Measurements from ENCODE around the gene AUH.

AUH gene

DNA sequence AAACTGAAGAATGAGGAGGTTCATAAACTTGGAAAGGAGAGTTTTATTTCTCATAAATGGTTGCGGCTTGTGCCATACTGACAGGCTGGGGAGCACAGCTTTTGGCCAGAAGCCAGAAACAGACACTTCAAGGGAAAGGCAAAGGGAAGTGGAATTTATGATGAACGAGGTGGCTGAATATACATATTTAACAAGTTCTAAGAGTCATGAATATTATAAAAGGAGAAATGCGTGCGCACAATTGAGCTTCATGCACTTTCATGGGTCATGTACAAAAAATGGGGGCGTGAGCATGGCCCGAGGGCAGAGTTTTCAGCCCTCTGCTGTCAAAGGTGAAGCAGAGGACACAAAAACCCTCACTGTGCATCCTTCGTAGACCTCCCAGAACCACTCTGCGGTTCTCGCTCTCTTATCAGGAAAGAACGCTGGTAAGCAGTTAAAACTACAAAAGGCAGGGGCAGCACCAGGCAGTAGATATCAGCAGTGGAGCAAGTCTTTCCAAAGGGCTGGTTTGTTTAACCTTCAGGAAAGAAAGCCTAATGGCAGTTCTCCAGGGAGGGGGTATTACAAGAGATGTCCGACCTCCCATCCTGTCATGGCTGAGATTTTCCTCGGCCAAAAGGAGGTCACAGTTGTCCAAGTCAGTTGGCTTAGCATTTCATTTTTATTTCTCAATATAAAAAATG is 29.0 kb downstream of the AUH start:
- Histone ChIP-seq H3K4me2 (ENCODE audit: low read length) (no peak overlapping the region), H3K4me3 (ENCODE audit: low read length) (no peak overlapping the region), H3K9me3 (ENCODE audit: insufficient read depth, low read length) (no peaks in the 10 kb centered on the region), H3K9ac (ENCODE audit: low read length) (no peak overlapping the region), H3K79me2 (ENCODE audit: low read length) (no peaks in the 10 kb centered on the region), H4K20me1 (ENCODE audit: insufficient read depth, low read length) (no peaks in the 10 kb centered on the region), H3K27me3 (ENCODE audit: low read depth, low read length) (no peaks in the 10 kb centered on the region), H2AFZ (ENCODE audit: low read depth, low read length) (no peak overlapping the region), H3K4me1 (ENCODE audit: low read length) (no peaks in the 10 kb centered on the region), H3K27ac (ENCODE audit: low read length) (no peak overlapping the region), H3K36me3 (replicated peaks; ENCODE audit: low read depth, low read length) (no peaks in the 10 kb centered on the region)
- no peak for TF ChIP-seq EZH2phosphoT487 (IDR thresholded peaks at IDR 0.05; ENCODE audit: low read depth)
- TF ChIP-seq, protein P1, sequence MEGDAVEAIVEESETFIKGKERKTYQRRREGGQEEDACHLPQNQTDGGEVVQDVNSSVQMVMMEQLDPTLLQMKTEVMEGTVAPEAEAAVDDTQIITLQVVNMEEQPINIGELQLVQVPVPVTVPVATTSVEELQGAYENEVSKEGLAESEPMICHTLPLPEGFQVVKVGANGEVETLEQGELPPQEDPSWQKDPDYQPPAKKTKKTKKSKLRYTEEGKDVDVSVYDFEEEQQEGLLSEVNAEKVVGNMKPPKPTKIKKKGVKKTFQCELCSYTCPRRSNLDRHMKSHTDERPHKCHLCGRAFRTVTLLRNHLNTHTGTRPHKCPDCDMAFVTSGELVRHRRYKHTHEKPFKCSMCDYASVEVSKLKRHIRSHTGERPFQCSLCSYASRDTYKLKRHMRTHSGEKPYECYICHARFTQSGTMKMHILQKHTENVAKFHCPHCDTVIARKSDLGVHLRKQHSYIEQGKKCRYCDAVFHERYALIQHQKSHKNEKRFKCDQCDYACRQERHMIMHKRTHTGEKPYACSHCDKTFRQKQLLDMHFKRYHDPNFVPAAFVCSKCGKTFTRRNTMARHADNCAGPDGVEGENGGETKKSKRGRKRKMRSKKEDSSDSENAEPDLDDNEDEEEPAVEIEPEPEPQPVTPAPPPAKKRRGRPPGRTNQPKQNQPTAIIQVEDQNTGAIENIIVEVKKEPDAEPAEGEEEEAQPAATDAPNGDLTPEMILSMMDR (IDR thresholded peaks at IDR 0.05; ENCODE audit: low read depth, low read length), result no peak

- Histone ChIP-seq H3K4me2 (ENCODE audit: low read length) (no peak overlapping the region), H2AFZ (ENCODE audit: low read depth, low read length) (no peak overlapping the region), H4K20me1 (ENCODE audit: insufficient read depth, low read length) (no peaks in the 10 kb centered on the region), H3K27ac (ENCODE audit: low read length) (no peak overlapping the region), H3K79me2 (ENCODE audit: low read length) (no peaks in the 10 kb centered on the region), H3K9ac (ENCODE audit: low read length) (no peak overlapping the region), H3K4me1 (ENCODE audit: low read length) (no peaks in the 10 kb centered on the region), H3K36me3 (replicated peaks; ENCODE audit: low read depth, low read length) (no peaks in the 10 kb centered on the region), H3K4me3 (ENCODE audit: low read length) (no peak overlapping the region), H3K9me3 (ENCODE audit: insufficient read depth, low read length) (no peaks in the 10 kb centered on the region), H3K27me3 (ENCODE audit: low read depth, low read length) (no peaks in the 10 kb centered on the region)
- no peak for TF ChIP-seq EZH2phosphoT487 (IDR thresholded peaks at IDR 0.05; ENCODE audit: low read depth)
- TF ChIP-seq, protein P1 (IDR thresholded peaks at IDR 0.05; ENCODE audit: low read depth, low read length), result no peak
These were observed 29.9 kb downstream of the AUH start for GRCh38 chr9:91331849-91332248.

GRCh38 chr9:91328186-91328585 is 33.5 kb downstream of the AUH start:
- Histone ChIP-seq H3K27ac (ENCODE audit: low read length) (no peak overlapping the region), H3K36me3 (replicated peaks; ENCODE audit: low read depth, low read length) (no peaks in the 10 kb centered on the region), H4K20me1 (ENCODE audit: insufficient read depth, low read length) (no peaks in the 10 kb centered on the region), H3K79me2 (ENCODE audit: low read length) (no peaks in the 10 kb centered on the region), H3K4me2 (ENCODE audit: low read length) (no peak overlapping the region), H2AFZ (ENCODE audit: low read depth, low read length) (no peak overlapping the region), H3K9me3 (ENCODE audit: insufficient read depth, low read length) (no peaks in the 10 kb centered on the region), H3K9ac (ENCODE audit: low read length) (no peak overlapping the region), H3K4me3 (ENCODE audit: low read length) (no peak overlapping the region), H3K4me1 (ENCODE audit: low read length) (no peaks in the 10 kb centered on the region), H3K27me3 (ENCODE audit: low read depth, low read length) (no peaks in the 10 kb centered on the region)
- TF ChIP-seq, protein P1 (IDR thresholded peaks at IDR 0.05; ENCODE audit: low read depth, low read length), result no peak
- TF ChIP-seq EZH2phosphoT487 (IDR thresholded peaks at IDR 0.05; ENCODE audit: low read depth), result no peak

- no peaks in the 10 kb centered on the region for H4K20me1 ChIP-seq (ENCODE audit: insufficient read depth, low read length)
- TF ChIP-seq, protein P1 (IDR thresholded peaks at IDR 0.05; ENCODE audit: low read depth, low read length), result no peak
- no peak for TF ChIP-seq EZH2phosphoT487 (IDR thresholded peaks at IDR 0.05; ENCODE audit: low read depth)
These were observed 40.0 kb downstream of the AUH start for GRCh38 chr9:91321691-91322090.

More at GRCh38 chr9:91321691-91322090, 40.0 kb downstream of the AUH start:
- Histone ChIP-seq H3K36me3 (replicated peaks; ENCODE audit: low read depth, low read length) (no peaks in the 10 kb centered on the region), H3K4me2 (ENCODE audit: low read length) (no peak overlapping the region), H3K79me2 (ENCODE audit: low read length) (no peaks in the 10 kb centered on the region), H3K27ac (ENCODE audit: low read length) (no peak overlapping the region), H3K4me1 (ENCODE audit: low read length) (no peaks in the 10 kb centered on the region), H3K9ac (ENCODE audit: low read length) (no peak overlapping the region), H3K27me3 (ENCODE audit: low read depth, low read length) (no peaks in the 10 kb centered on the region), H3K4me3 (ENCODE audit: low read length) (no peak overlapping the region), H3K9me3 (ENCODE audit: insufficient read depth, low read length) (no peaks in the 10 kb centered on the region), H2AFZ (ENCODE audit: low read depth, low read length) (no peak overlapping the region)
